Gastrocnemius medialis (tissue), 4 donors: ENCODE data around the gene ASAP2. TPM values are rescaled to one million over a fixed set of nuclear protein-coding genes. Genes with fewer than 3 reads are reported as not detected.

Experiments
- ATAC-seq, 2 donors: fragments of 150-250 bp; one replicate each; pipeline ENCODE4 v1.9.1; 2016
- DNase-seq, 2 donors: peaks; one replicate each; pipeline ENCODE4 v3.0.0-alpha.2; 2019
- H3K27ac ChIP-seq, 4 donors: fragments of 200-600 bp; sonication (generic); 1 replicate in 1 of 4; 2 replicates in 3 of 4; pipeline ENCODE4 v1.5.1; 2016 to 2018; ENCODE audit warnings: mild to moderate bottlenecking in 2 of 4, moderate library complexity in 1 of 4
- H3K27me3 ChIP-seq, 3 donors: fragments of 200-600 bp; sonication (generic) in 2 of 3; 1 replicate in 1 of 3; 2 replicates in 2 of 3; pipeline versions ENCODE4 v1.5.1 to v1.6.0; 2016 to 2019; ENCODE audit warnings: mild to moderate bottlenecking in 1 of 3, moderate library complexity in 1 of 3
- H3K36me3 ChIP-seq, 2 donors: fragments of 200-600 bp; sonication (generic) in 1 of 2; one replicate each; pipeline ENCODE4 v1.5.1; 2017 to 2018
- H3K4me1 ChIP-seq, 2 donors: fragments of 200-600 bp; sonication (generic) in 1 of 2; one replicate each; pipeline ENCODE4 v1.5.1; 2016 to 2017; ENCODE audit warnings: mild to moderate bottlenecking in 2 of 2
- H3K4me3 ChIP-seq, 4 donors: fragments of 200-600 bp; sonication (generic) in 3 of 4; 1 replicate in 1 of 4; 2 replicates in 3 of 4; pipeline ENCODE4 v1.5.1; 2016 to 2019; ENCODE audit warnings: mild to moderate bottlenecking in 2 of 4
- H3K9me3 ChIP-seq, 3 donors: fragments of 200-600 bp; sonication (generic) in 2 of 3; 1 replicate in 1 of 3; 2 replicates in 2 of 3; pipeline ENCODE4 v1.5.1; 2016 to 2019
- POLR2A ChIP-seq, 2 donors: fragments of 450-650 bp; IDR thresholded peaks; one replicate each; pipeline ENCODE4 v1.6.1; 2017; ENCODE audit warnings: antibody characterized with exemption in 2 of 2, mild to moderate bottlenecking in 2 of 2, moderate library complexity in 2 of 2
- in situ Hi-C, 4 donors: fragments of 200-750 bp; cut with MboI; loops; one replicate each; pipeline versions ENCODE4 v1.15.0 to v1.8.0; 2017; ENCODE audit warnings: low sequenced_read_pairs in 4 of 4
- intact Hi-C: fragments of 100-400 bp; cut with DNase I; formaldehyde crosslinking; loops from one replicate; pipeline ENCODE4 v1.15.1; 2023; ENCODE audit warnings: low total_unique reads
- total RNA-seq, 4 donors: library from RNA; depleted of rRNA; stranded (reverse); fragments of >200 nt; gene quantifications; one replicate each; pipeline versions ENCODE4 v1.1.0 to v1.2.3, GENCODE V29; 2016
- TF ChIP-seq, protein P1 (sequence below), 5 experiments: fragments of 450-650 bp in 3 of 5; fragments of 200-600 bp in 2 of 5; sonication (generic) in 2 of 5; IDR thresholded peaks in 4 of 5; conservative IDR thresholded peaks in 1 of 5; 1 replicate in 4 of 5; 2 replicates in 1 of 5; pipeline ENCODE4 v1.5.1; 2016 to 2019; ENCODE audit warnings: antibody characterized with exemption in 5 of 5, mild to moderate bottlenecking in 3 of 5, moderate library complexity in 3 of 5

Gene ASAP2
- total RNA-seq, 4 donors from 2014 or later: 1.9 to 4.0 (median 3.4) TPM

DNA sequence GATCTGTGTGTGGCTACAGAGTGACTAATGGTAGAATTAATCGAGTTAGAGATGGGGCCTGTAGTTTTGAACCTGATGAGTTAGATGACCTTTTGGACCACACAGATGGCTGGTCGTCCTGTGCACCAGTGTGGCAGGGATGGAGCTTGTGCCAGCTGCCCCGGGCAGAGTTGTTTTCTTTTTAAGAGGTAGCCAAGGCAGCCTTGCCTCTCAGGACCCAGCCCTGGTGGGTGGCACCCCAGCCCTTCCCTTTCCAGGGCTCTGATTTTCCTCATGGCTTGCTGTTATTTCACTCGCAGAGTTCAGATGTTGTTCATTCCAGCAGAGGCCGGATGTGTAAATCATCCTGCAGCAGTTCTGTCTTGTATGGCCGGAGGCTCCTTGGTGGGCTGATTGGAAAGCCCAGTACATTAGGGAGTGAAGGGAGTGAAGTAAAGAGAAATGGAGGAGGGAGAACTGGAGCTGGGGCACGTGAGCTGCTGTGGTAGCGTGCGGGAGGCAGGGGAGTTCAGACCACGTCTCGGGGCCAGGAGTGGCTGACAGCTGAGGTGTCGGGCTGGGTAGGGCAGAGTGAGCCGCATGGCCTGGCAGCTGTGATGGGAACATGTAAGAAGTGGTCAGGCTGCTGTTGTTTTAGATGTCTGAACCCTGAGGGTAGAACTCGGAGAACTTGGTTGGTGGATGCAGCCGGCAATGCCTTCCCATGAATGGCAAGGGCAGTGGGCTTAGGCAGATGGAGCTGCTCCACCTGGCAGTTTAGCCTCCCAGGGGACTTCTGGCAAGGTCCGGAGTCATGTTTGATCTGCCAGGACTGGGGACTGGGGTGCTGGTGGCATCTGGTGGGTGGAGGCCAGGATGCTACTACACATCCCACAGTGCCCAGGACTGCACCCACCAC is 28.8 kb downstream of the ASAP2 start:
- no peaks in the 10 kb centered on the region for H3K9me3 ChIP-seq
- in situ Hi-C loops (no loop called here), intact Hi-C loops (no loop called here)
- H3K27ac ChIP-seq: peak overlapping the region; percentile 54 to 78 (median 68)
- peaks cover 29 to 45% of the 10 kb centered on the region in 2 donors for H3K4me1 ChIP-seq
- no peak for TF ChIP-seq POLR2A (IDR thresholded peaks at IDR 0.05)
- TF ChIP-seq, protein P1, sequence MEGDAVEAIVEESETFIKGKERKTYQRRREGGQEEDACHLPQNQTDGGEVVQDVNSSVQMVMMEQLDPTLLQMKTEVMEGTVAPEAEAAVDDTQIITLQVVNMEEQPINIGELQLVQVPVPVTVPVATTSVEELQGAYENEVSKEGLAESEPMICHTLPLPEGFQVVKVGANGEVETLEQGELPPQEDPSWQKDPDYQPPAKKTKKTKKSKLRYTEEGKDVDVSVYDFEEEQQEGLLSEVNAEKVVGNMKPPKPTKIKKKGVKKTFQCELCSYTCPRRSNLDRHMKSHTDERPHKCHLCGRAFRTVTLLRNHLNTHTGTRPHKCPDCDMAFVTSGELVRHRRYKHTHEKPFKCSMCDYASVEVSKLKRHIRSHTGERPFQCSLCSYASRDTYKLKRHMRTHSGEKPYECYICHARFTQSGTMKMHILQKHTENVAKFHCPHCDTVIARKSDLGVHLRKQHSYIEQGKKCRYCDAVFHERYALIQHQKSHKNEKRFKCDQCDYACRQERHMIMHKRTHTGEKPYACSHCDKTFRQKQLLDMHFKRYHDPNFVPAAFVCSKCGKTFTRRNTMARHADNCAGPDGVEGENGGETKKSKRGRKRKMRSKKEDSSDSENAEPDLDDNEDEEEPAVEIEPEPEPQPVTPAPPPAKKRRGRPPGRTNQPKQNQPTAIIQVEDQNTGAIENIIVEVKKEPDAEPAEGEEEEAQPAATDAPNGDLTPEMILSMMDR (IDR thresholded peaks at IDR 0.05 in 4 of 5, conservative IDR thresholded peaks at IDR 0.05 in 1 of 5): no peak
- peak in 1 of 2 donors; percentile 31 for ATAC-seq
- no peaks in the 10 kb centered on the region for H3K27me3 ChIP-seq
- no peak for DNase-seq
- no peak overlapping the region for H3K4me3 ChIP-seq
- no peaks in the 10 kb centered on the region for H3K36me3 ChIP-seq

DNA sequence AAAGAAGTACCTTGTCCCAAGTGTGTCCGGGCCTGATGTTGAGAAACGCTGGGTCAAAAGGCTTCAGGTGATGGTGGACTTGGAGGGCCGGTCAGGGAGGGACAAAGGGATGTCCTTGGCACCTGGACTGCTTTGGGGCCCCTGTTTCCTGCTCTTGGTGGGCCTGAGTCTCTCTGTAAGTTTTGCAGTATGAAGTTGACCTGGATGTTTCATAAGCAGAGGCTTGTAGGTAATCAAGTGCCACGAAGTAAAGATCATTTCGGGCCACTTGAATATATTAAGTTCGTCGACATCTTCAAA is 29.4 kb downstream of the ASAP2 start:
- TF ChIP-seq POLR2A (IDR thresholded peaks at IDR 0.05): no peak
- TF ChIP-seq, protein P1 (IDR thresholded peaks at IDR 0.05 in 4 of 5, conservative IDR thresholded peaks at IDR 0.05 in 1 of 5): no peak
- Histone ChIP-seq H3K4me3 (no peak overlapping the region), H3K9me3 (no peaks in the 10 kb centered on the region), H3K27ac (peak overlapping the region; percentile 54 to 78 (median 68)), H3K36me3 (no peaks in the 10 kb centered on the region), H3K27me3 (no peaks in the 10 kb centered on the region), H3K4me1 (peaks cover 25 to 39% of the 10 kb centered on the region in 2 donors)
- intact Hi-C loops: no loop called here
- ATAC-seq (no peak), DNase-seq (no peak)
- in situ Hi-C loops: no loop called here

DNA sequence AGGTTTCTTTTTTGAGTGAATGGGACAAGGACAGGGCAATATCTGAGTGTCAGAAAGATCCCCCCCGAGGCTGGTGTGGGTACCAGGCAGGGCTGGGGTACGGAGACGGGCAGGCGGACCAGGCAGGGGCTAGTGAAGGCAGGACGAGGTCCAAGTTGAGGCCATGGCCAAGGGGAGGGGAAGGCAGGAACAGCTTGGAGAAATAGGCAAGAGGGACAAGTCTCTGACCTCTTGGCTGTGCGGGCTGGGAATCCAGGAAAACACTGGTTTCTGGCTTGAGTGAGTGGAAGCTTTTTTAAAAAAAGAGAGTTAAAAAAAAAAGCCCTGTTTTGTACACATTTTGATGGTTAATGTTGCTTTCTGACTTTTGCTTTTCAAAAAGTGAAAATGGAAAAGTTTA is 30.3 kb downstream of the ASAP2 start:
- Histone ChIP-seq H3K4me3 (no peak overlapping the region), H3K27me3 (no peaks in the 10 kb centered on the region), H3K36me3 (no peaks in the 10 kb centered on the region), H3K4me1 (peaks cover 20 to 33% of the 10 kb centered on the region in 2 donors), H3K27ac (peak overlapping the region; percentile 54 to 78 (median 63)), H3K9me3 (no peaks in the 10 kb centered on the region)
- ATAC-seq: no peak
- intact Hi-C loops (no loop called here), in situ Hi-C loops (no loop called here)
- TF ChIP-seq, protein P1 (IDR thresholded peaks at IDR 0.05 in 4 of 5, conservative IDR thresholded peaks at IDR 0.05 in 1 of 5): no peak
- no peak for TF ChIP-seq POLR2A (IDR thresholded peaks at IDR 0.05)
- DNase-seq: no peak

DNA sequence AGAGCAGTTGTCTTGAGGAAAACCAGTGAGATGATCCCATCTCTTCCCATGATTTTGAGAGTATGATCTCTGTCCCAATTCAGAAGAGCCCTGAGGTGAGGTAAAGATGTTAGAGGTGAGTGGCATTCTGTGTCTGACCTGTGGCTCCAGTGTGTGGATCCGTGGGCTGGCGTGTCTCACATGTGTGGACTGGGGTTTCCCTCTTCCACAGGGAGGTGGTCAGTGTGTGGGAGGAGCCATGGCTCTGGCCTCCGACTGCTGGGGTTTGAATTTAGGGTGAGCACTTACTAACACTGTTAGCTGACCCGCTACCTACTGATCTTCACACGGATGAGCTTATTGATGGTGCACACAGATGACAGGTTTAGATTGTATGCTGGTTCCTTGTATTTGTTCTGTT is 31.2 kb downstream of the ASAP2 start:
- no peak overlapping the region for H3K4me3 ChIP-seq
- DNase-seq (no peak), ATAC-seq (no peak)
- intact Hi-C loops: no loop called here
- in situ Hi-C loops: no loop called here
- peak overlapping the region; percentile 54 to 78 (median 63) for H3K27ac ChIP-seq
- peaks cover 20 to 25% of the 10 kb centered on the region in 2 donors for H3K4me1 ChIP-seq
- H3K27me3 ChIP-seq: no peaks in the 10 kb centered on the region
- no peaks in the 10 kb centered on the region for H3K36me3 ChIP-seq
- no peak for TF ChIP-seq POLR2A (IDR thresholded peaks at IDR 0.05)
- TF ChIP-seq, protein P1 (IDR thresholded peaks at IDR 0.05 in 4 of 5, conservative IDR thresholded peaks at IDR 0.05 in 1 of 5): no peak
- no peaks in the 10 kb centered on the region for H3K9me3 ChIP-seq
